Type B pancreatic cell (in vitro differentiated cells): ENCODE results near the gene IMMP2L. TPM values are rescaled to one million over a fixed set of nuclear protein-coding genes. Genes with fewer than 3 reads are reported as not detected.
"Not testable (repeated sequence)": the region's sequence is repeated elsewhere in the genome, so short reads cannot be mapped to it uniquely, and the experiment has no call there.

Experiments used
- DNase-seq: peaks from one replicate; pipeline ENCODE4 v3.0.0; 2021; ENCODE audit warnings: mixed read lengths; ENCODE audit not compliant: unreplicated experiment; ENCODE audit errors: extremely low spot score
- H3K27ac Mint-ChIP-seq: 2 replicates; pipeline ENCODE4 v1.8.0; 2021; ENCODE audit warnings: mild to moderate bottlenecking, mixed read lengths
- H3K27me3 Mint-ChIP-seq: 2 replicates; pipeline ENCODE4 v1.8.0; 2021; ENCODE audit warnings: mixed read lengths
- H3K36me3 Mint-ChIP-seq: 2 replicates; pipeline ENCODE4 v1.8.0; 2021; ENCODE audit warnings: mixed read lengths
- H3K4me1 Mint-ChIP-seq: one replicate; pipeline ENCODE4 v1.8.0; 2021; ENCODE audit warnings: mixed read lengths; ENCODE audit not compliant: unreplicated experiment
- H3K4me3 Mint-ChIP-seq: 2 replicates; pipeline ENCODE4 v1.8.0; 2021; ENCODE audit warnings: mild to moderate bottlenecking, mixed read lengths
- H3K9me3 Mint-ChIP-seq: 2 replicates; pipeline ENCODE4 v1.8.0; 2021; ENCODE audit warnings: mixed read lengths
- long read RNA-seq: library from polyadenylated mRNA; unstranded; transcript quantifications from one replicate; pipeline ENCODE4 v2.0.0, GENCODE V29; 2020
- total RNA-seq: library from RNA; stranded (reverse); gene quantifications from 2 replicates; pipeline ENCODE4 v1.2.1, GENCODE V29; 2021; ENCODE audit warnings: low replicate concordance
- TF ChIP-seq, protein P1 (sequence below): fragments of 200-600 bp; sonication (generic); conservative IDR thresholded peaks from 2 replicates; pipeline ENCODE4 v1.5.0; 2021; ENCODE audit warnings: antibody characterized with exemption, mild to moderate bottlenecking

The IMMP2L gene
- total RNA-seq, result 21.8 and 23.0 TPM in 2 replicates
- long read RNA-seq, partial matches to known transcripts, result 0 of 7 reads
- long read RNA-seq, other reads (novel, unspliced or antisense), result 7 of 7 reads

DNA sequence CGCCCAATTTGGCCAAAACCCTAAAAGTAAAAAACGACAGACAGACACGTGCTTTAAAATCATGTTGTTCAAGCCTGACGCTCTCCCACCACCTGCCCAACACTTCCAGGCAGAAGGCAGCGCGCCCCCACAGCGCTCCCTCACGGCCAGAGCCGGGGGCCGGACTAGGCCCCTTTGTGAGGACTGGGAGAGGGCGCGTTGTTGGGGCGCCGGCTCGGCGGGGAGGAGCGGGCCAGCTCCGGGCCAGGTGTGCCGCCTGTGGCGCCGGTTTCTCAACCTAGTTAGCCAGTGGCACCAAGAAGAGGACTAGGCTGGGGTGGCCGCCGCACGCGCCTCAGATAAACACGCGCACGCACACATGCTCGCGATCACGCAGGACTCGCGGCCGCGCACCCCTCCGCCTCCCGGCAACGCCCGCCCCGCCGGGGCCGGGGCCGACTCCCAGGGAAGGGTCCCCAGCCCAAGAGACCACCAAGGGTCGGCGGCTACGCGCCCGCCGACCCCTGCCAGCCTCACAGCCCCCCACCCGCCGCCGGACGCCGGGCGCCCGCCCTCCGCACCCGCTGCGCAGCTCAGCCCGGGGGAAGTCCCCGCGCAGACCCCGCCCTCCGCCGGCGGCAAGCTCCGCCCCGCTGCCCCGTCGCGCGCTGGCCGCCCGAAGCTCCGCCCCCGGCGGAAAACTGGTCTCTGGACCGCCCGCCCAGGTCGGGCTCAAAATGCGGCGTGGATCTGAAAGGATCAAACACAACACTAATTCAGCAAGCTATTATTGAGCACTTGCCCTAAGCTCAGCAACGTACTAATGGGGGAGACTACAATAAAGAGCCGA is at the start of gene IMMP2L:
Gene IMMP2L, minus strand, starts transcription at position 589 of the 829 bp plus-strand sequence.
- H3K4me1 Mint-ChIP-seq, result peaks cover 24% of the 10 kb centered on the region

DNA sequence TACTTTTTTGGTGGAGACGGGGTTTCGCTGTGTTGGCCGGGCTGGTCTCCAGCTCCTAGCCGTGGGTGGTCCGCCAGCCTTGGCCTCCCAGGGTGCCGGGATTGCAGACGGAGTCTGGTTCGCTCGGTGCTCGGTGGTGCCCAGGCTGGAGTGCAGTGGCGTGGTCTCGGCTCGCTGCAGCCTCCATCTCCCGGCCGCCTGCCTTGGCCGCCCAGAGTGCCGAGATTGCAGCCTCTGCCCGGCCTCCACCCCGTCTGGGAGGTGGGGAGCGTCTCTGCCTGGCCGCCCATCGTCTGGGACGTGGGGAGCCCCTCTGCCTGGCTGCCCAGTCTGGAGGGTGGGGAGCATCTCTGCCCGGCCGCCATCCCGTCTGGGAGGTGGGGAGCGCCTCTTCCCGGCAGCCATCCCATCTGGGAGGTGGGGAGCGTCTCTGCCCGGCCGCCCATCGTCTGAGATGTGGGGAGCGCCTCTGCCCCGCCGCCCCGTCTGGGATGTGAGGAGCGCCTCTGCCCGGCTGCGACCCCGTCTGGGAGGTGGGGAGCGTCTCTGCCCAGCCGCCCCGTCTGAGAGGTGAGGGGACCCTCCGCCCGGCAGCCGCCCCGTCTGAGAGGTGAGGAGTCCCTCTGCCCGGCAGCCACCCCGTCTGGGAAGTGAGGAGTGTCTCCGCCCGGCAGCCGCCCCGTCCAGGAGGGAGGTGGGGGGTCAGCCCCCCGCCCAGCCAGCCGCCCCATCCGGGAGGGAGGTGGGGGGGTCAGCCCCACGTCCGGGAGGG is 47.4 kb upstream of the IMMP2L start:
- not testable (repeated sequence) for H3K4me1 Mint-ChIP-seq, H3K4me3 Mint-ChIP-seq

More for the DNA sequence above, at the start of gene IMMP2L:
- Mint-ChIP-seq H3K27ac (peak within 1 kb of the TSS; percentile 85), H3K27me3 (no peaks in the 10 kb centered on the region), H3K9me3 (peaks cover 5% of the 10 kb centered on the region), H3K4me3 (peak within 1 kb of the TSS; percentile 90), H3K36me3 (peaks cover 14% of the 10 kb centered on the region)
- TF ChIP-seq, protein P1, sequence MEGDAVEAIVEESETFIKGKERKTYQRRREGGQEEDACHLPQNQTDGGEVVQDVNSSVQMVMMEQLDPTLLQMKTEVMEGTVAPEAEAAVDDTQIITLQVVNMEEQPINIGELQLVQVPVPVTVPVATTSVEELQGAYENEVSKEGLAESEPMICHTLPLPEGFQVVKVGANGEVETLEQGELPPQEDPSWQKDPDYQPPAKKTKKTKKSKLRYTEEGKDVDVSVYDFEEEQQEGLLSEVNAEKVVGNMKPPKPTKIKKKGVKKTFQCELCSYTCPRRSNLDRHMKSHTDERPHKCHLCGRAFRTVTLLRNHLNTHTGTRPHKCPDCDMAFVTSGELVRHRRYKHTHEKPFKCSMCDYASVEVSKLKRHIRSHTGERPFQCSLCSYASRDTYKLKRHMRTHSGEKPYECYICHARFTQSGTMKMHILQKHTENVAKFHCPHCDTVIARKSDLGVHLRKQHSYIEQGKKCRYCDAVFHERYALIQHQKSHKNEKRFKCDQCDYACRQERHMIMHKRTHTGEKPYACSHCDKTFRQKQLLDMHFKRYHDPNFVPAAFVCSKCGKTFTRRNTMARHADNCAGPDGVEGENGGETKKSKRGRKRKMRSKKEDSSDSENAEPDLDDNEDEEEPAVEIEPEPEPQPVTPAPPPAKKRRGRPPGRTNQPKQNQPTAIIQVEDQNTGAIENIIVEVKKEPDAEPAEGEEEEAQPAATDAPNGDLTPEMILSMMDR, result peak; percentile 51
- DNase-seq, result peak; percentile 91

DNA sequence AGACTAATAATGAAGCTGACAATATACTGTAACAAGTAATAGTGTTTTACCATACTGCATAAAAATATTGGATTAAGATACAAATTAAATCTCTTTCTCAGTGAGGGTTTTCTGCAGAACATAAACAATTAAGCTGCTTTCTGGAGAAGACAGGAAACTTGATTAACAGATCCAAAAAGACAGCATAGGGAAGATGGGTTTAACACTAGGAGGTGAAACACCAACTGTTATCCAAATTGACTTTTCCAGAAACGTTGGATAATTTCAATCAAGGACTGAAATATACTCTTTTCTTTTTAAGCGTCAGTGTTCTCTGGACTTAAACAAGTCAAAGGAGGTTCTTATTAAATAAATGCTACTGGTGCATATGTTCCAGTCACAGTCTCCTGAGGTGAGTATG is 45.3 kb upstream of the IMMP2L start:
- Mint-ChIP-seq H3K36me3 (no peaks in the 10 kb centered on the region), H3K27me3 (no peaks in the 10 kb centered on the region), H3K4me1 (no peaks in the 10 kb centered on the region), H3K27ac (no peak overlapping the region), H3K4me3 (no peak overlapping the region), H3K9me3 (no peaks in the 10 kb centered on the region)
- TF ChIP-seq, protein P1, result no peak
- DNase-seq, result no peak

More for the DNA sequence above, 47.4 kb upstream of the IMMP2L start:
- DNase-seq, H3K36me3 Mint-ChIP-seq, H3K27ac Mint-ChIP-seq, H3K9me3 Mint-ChIP-seq, H3K27me3 Mint-ChIP-seq: not testable (repeated sequence)

DNA sequence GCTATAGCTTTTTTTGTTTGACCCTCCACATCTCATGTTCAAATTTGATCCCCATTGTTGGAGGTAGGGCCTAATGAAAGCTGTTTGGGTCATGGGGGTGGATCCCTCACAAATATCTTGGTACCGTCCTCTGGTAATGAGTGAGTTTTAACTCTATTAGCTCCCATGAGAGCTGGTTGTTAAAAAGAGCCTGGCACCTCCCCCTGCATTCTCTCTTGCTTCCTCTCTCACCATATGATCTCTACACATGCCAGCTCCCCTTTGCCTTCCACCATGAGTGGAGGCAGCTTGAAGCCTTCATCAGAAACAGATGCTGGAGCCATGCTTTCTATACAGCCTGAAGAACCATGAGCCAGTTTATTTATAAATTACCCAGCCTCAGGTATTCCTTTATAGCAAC is 43.0 kb upstream of the IMMP2L start:
- no peaks in the 10 kb centered on the region for H3K9me3 Mint-ChIP-seq
- no peak overlapping the region for H3K4me3 Mint-ChIP-seq
- TF ChIP-seq, protein P1, result no peak
- no peaks in the 10 kb centered on the region for H3K36me3 Mint-ChIP-seq
- DNase-seq, result no peak
- H3K27me3 Mint-ChIP-seq, result no peaks in the 10 kb centered on the region
- no peaks in the 10 kb centered on the region for H3K4me1 Mint-ChIP-seq
- H3K27ac Mint-ChIP-seq, result no peak overlapping the region

DNA sequence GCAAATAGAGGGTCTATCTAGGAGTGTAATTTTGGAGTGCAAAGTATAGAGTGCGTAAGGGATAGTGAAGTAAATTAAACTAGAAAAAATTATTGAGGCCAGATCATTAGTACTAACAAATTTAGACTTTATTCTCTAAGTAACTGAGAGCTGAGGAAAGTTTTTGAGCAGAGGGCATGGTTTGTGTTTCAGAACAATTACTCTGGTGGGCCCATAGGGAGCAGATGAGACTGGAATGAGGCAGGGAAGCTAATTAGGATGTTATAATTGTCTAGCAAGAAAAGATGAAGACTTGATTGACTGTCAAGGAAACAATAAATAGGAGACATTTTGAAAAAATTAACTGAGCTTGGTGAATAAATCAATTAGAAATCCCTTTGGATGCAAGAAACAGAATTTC is 37.8 kb upstream of the IMMP2L start:
- TF ChIP-seq, protein P1, result no peak
- no peak overlapping the region for H3K4me3 Mint-ChIP-seq
- no peak for DNase-seq
- no peaks in the 10 kb centered on the region for H3K4me1 Mint-ChIP-seq
- no peaks in the 10 kb centered on the region for H3K27me3 Mint-ChIP-seq
- no peak overlapping the region for H3K27ac Mint-ChIP-seq
- H3K9me3 Mint-ChIP-seq, result no peaks in the 10 kb centered on the region
- no peaks in the 10 kb centered on the region for H3K36me3 Mint-ChIP-seq

DNA sequence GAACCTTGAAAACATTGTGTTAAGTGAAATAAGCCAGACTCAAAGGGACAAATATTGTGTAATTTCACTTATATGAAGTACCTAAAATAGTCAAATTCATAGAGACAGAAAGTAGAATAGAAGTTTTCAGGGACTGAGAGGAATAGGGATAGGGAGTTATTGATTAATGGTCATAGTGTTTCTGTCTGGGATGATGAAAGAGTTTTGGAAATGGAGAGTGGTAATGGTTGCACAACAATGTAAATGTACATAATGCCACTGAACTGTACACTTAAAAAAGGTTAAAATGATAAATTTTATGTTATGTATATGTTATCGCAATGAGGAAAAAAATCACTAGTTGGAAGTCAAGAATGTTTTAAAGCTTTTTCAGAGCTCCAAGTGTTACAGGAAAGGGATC is 33.5 kb upstream of the IMMP2L start:
- H3K9me3 Mint-ChIP-seq, result no peaks in the 10 kb centered on the region
- H3K27me3 Mint-ChIP-seq, result no peaks in the 10 kb centered on the region
- no peaks in the 10 kb centered on the region for H3K4me1 Mint-ChIP-seq
- no peaks in the 10 kb centered on the region for H3K36me3 Mint-ChIP-seq
- no peak overlapping the region for H3K27ac Mint-ChIP-seq
- DNase-seq, result no peak
- no peak overlapping the region for H3K4me3 Mint-ChIP-seq
- TF ChIP-seq, protein P1, result no peak
